Dedifferentiated amniotic fluid mesenchymal stem cell (primary cell): ENCODE measurements around the gene FAM149B1.

Experiments
- DNase-seq: peaks from one replicate; pipeline ENCODE4 v3.0.0-alpha.2; 2016; ENCODE audit errors: extremely low spot score

Gene FAM149B1

GRCh38 chr10:73174148-73174925, 6.4 kb downstream of the FAM149B1 start:
- DNase-seq: no peak

- DNase-seq: no peak
Measured at GRCh38 chr10:73182568-73182967, 14.6 kb downstream of the FAM149B1 start.

GRCh38 chr10:73183667-73184281, 15.9 kb downstream of the FAM149B1 start:
- no peak for DNase-seq

- DNase-seq: no peak
Measured at GRCh38 chr10:73186266-73186665, 18.3 kb downstream of the FAM149B1 start.

- DNase-seq: no peak
Measured at GRCh38 chr10:73190188-73190587, 22.3 kb downstream of the FAM149B1 start.

GRCh38 chr10:73205081-73205480, 37.2 kb downstream of the FAM149B1 start:
- DNase-seq: no peak

- no peak for DNase-seq
Measured at GRCh38 chr10:73205890-73206289, 38.0 kb downstream of the FAM149B1 start.

GRCh38 chr10:73206385-73206784, 38.5 kb downstream of the FAM149B1 start:
- DNase-seq: no peak

GRCh38 chr10:73207883-73208282, 40.0 kb downstream of the FAM149B1 start:
- no peak for DNase-seq

GRCh38 chr10:73209705-73210104, 41.8 kb downstream of the FAM149B1 start:
- DNase-seq: peak; percentile 42

- DNase-seq: no peak
Measured at GRCh38 chr10:73210395-73211105, 42.6 kb downstream of the FAM149B1 start.

GRCh38 chr10:73211106-73211811, 43.3 kb downstream of the FAM149B1 start:
- DNase-seq: no peak

GRCh38 chr10:73215749-73216148, 47.8 kb downstream of the FAM149B1 start:
- DNase-seq: no peak

- DNase-seq: no peak
Measured at GRCh38 chr10:73217628-73218027, 49.7 kb downstream of the FAM149B1 start.

- DNase-seq: no peak
Measured at GRCh38 chr10:73218431-73219191, 50.7 kb downstream of the FAM149B1 start.

- no peak for DNase-seq
Measured at GRCh38 chr10:73219384-73219783, 51.5 kb downstream of the FAM149B1 start.

GRCh38 chr10:73220989-73221388, 53.1 kb downstream of the FAM149B1 start:
- DNase-seq: no peak

GRCh38 chr10:73225518-73225917, 57.6 kb downstream of the FAM149B1 start:
- no peak for DNase-seq

- DNase-seq: no peak
Measured at GRCh38 chr10:73226663-73227062, 58.7 kb downstream of the FAM149B1 start.

GRCh38 chr10:73228247-73228646, 60.3 kb downstream of the FAM149B1 start:
- no peak for DNase-seq

- DNase-seq: no peak
Measured at GRCh38 chr10:73229567-73229966, 61.6 kb downstream of the FAM149B1 start.
